H1 (cell line): ENCODE results near the gene TNFRSF11A. TPM values are rescaled to one million over a fixed set of nuclear protein-coding genes. Genes with fewer than 3 reads are reported as not detected.

ENCODE experiments used
- CTCF ChIA-PET: fragments of 300-600 bp; sonication (Branson Sonifier 250); formaldehyde crosslinking; loops from one replicate; lab custom pipeline; 2021; ENCODE audit not compliant: partially characterized antibody; lab: Charles Lee
- POLR2A ChIA-PET: fragments of 300-600 bp; sonication (Branson Sonifier 250); formaldehyde crosslinking; loops from one replicate; lab custom pipeline; 2021; ENCODE audit warnings: inconsistent platforms; ENCODE audit not compliant: partially characterized antibody; lab: Charles Lee
- DNase-seq, 2 experiments: peaks; one replicate each; pipeline versions ENCODE4 v3.0.0 to v3.0.0-alpha.2; 2010 to 2022; ENCODE audit warnings: low spot score in 2 of 2, low read depth in 1 of 2, mixed read lengths in 1 of 2
- FAIRE-seq: peaks from 2 replicates; lab custom pipeline; 2011; peaks lifted over from hg19 to GRCh38; lab: Jason Lieb, UNC
- H2AFZ ChIP-seq: 2 replicates; pipeline ENCODE4 v1.8.1; 2012; ENCODE audit warnings: low read length, inconsistent platforms
- H2AK5ac ChIP-seq: 2 replicates; pipeline ENCODE4 v1.6.1; 2013; ENCODE audit warnings: low read depth, low read length
- H2BK120ac ChIP-seq: replicated peaks from 2 replicates; pipeline ENCODE3; 2013; ENCODE audit warnings: low read depth, low read length, inconsistent platforms
- H2BK12ac ChIP-seq: 2 replicates; pipeline ENCODE4 v1.6.1; 2013; ENCODE audit warnings: low read depth, low read length
- H2BK15ac ChIP-seq: 2 replicates; pipeline ENCODE4 v1.6.1; 2013; ENCODE audit warnings: low read length
- H2BK20ac ChIP-seq: 2 replicates; pipeline ENCODE4 v1.6.1; 2013; ENCODE audit warnings: low read length
- H2BK5ac ChIP-seq: 2 replicates; pipeline ENCODE4 v1.6.1; 2013; ENCODE audit warnings: low read depth, low read length
- H3K14ac ChIP-seq: 2 replicates; pipeline ENCODE4 v1.6.1; 2013; ENCODE audit warnings: inconsistent platforms; ENCODE audit not compliant: insufficient read length
- H3K18ac ChIP-seq: 2 replicates; pipeline ENCODE4 v1.6.1; 2013; ENCODE audit warnings: low read length; ENCODE audit errors: extremely low read depth
- H3K23ac ChIP-seq: 2 replicates; pipeline ENCODE4 v1.6.1; 2013; ENCODE audit warnings: inconsistent platforms; ENCODE audit not compliant: insufficient read length
- H3K23me2 ChIP-seq: 2 replicates; pipeline ENCODE4 v1.6.1; 2013; ENCODE audit warnings: low read depth, low read length
- H3K27ac ChIP-seq: 2 replicates; pipeline ENCODE4 v1.6.1; 2011; ENCODE audit warnings: low read depth, low read length, inconsistent platforms
- H3K27me3 ChIP-seq, 4 experiments: replicated peaks in 1 of 4; 1 replicate in 1 of 4; 2 replicates in 3 of 4; pipeline versions ENCODE4 v1.6.1 to v1.8.1; 2011 to 2013; ENCODE audit warnings: low read length in 3 of 4, mild to moderate bottlenecking in 3 of 4, inconsistent platforms in 2 of 4, mixed read lengths in 2 of 4, moderate library complexity in 1 of 4; ENCODE audit not compliant: control insufficient read depth in 3 of 4, insufficient read depth in 3 of 4; ENCODE audit errors: extremely low read depth in 1 of 4
- H3K36me3 ChIP-seq, 4 experiments: 2 replicates each; pipeline versions ENCODE4 v1.6.1 to v1.8.1; 2011 to 2013; ENCODE audit warnings: mild to moderate bottlenecking in 4 of 4, low read length in 3 of 4, moderate library complexity in 2 of 4, control low read depth in 1 of 4, inconsistent platforms in 1 of 4; ENCODE audit not compliant: insufficient read depth in 4 of 4, control insufficient read depth in 2 of 4
- H3K4ac ChIP-seq: replicated peaks from 2 replicates; pipeline ENCODE3; 2013; ENCODE audit warnings: low read length, low read depth, mixed read lengths, inconsistent platforms; ENCODE audit not compliant: insufficient read length
- H3K4me1 ChIP-seq, 4 experiments: replicated peaks in 1 of 4; 1 replicate in 1 of 4; 2 replicates in 3 of 4; pipeline versions ENCODE4 v1.6.1 to v1.8.1; 2011 to 2013; ENCODE audit warnings: low read length in 3 of 4, inconsistent platforms in 2 of 4, mixed read lengths in 1 of 4; ENCODE audit not compliant: insufficient read depth in 4 of 4, control insufficient read depth in 3 of 4
- H3K4me2 ChIP-seq, 2 experiments: 2 replicates each; pipeline versions ENCODE4 v1.6.1 to v1.8.1; 2011 to 2013; ENCODE audit warnings: low read depth in 2 of 2, low read length in 2 of 2, control low read depth in 1 of 2, inconsistent platforms in 1 of 2, mild to moderate bottlenecking in 1 of 2; ENCODE audit not compliant: insufficient read depth in 1 of 2
- H3K4me3 ChIP-seq, 4 experiments: fragments of 200-600, 300-600 bp in 1 of 4; sonication (generic), shearing (Covaris generic), sonication (Bioruptor Twin) in 1 of 4; 2 replicates each; pipeline versions ENCODE4 v1.5.1 to v1.8.1; 2011 to 2016; ENCODE audit warnings: low read length in 4 of 4, low read depth in 3 of 4, control low read depth in 2 of 4, inconsistent platforms in 2 of 4, mild to moderate bottlenecking in 2 of 4, mixed read lengths in 1 of 4, moderate library complexity in 1 of 4; ENCODE audit not compliant: insufficient read depth in 2 of 4; ENCODE audit errors: extremely low read depth in 1 of 4
- H3K56ac ChIP-seq: replicated peaks from 2 replicates; pipeline ENCODE3; 2013; ENCODE audit warnings: low read depth, mild to moderate bottlenecking, mixed read lengths, low read length, inconsistent platforms; ENCODE audit not compliant: insufficient read length
- H3K79me1 ChIP-seq: 2 replicates; pipeline ENCODE4 v1.6.1; 2013; ENCODE audit warnings: low read depth, low read length, control low read depth
- H3K79me2 ChIP-seq, 2 experiments: 2 replicates each; pipeline versions ENCODE4 v1.6.1 to v1.8.1; 2012 to 2013; ENCODE audit warnings: low read length in 2 of 2, mild to moderate bottlenecking in 2 of 2, inconsistent platforms in 1 of 2; ENCODE audit not compliant: insufficient read depth in 2 of 2, control insufficient read depth in 1 of 2
- H3K9ac ChIP-seq, 4 experiments: replicated peaks in 1 of 4; 1 replicate in 1 of 4; 2 replicates in 3 of 4; pipeline versions ENCODE4 v1.6.1 to v1.8.1; 2011 to 2013; ENCODE audit warnings: low read depth in 3 of 4, low read length in 3 of 4, control low read depth in 2 of 4, mild to moderate bottlenecking in 2 of 4, moderate library complexity in 2 of 4, inconsistent platforms in 1 of 4; ENCODE audit errors: extremely low read depth in 1 of 4
- H3K9me3 ChIP-seq, 2 experiments: 2 replicates each; pipeline versions ENCODE4 v1.6.1 to v1.8.1; 2012 to 2013; ENCODE audit warnings: mild to moderate bottlenecking in 2 of 2, moderate library complexity in 2 of 2, control low read depth in 1 of 2, inconsistent platforms in 1 of 2, low read depth in 1 of 2, low read length in 1 of 2, mixed read lengths in 1 of 2; ENCODE audit not compliant: insufficient read depth in 2 of 2
- H4K20me1 ChIP-seq, 2 experiments: replicated peaks in 1 of 2; 2 replicates each; pipeline versions ENCODE3 to v1.8.1; 2011 to 2013; ENCODE audit warnings: inconsistent platforms in 2 of 2, low read length in 2 of 2, mild to moderate bottlenecking in 1 of 2; ENCODE audit not compliant: insufficient read depth in 2 of 2, control insufficient read depth in 1 of 2
- H4K5ac ChIP-seq: 2 replicates; pipeline ENCODE4 v1.6.1; 2013; ENCODE audit warnings: low read length, low read depth, mixed read lengths, inconsistent platforms; ENCODE audit not compliant: insufficient read length
- H4K8ac ChIP-seq: 2 replicates; pipeline ENCODE4 v1.8.0; 2013; ENCODE audit warnings: mild to moderate bottlenecking, moderate library complexity, low read length, inconsistent platforms; ENCODE audit not compliant: insufficient read depth; ENCODE audit errors: extremely low read depth
- H4K91ac ChIP-seq: replicated peaks from 2 replicates; pipeline ENCODE3; 2013; ENCODE audit warnings: low read length, mixed read lengths, inconsistent platforms; ENCODE audit not compliant: insufficient read length
- CREB1 ChIP-seq: IDR thresholded peaks from 2 replicates; pipeline ENCODE4 v1.6.1; 2012; ENCODE audit warnings: inconsistent platforms
- CTBP2 ChIP-seq: IDR thresholded peaks from 2 replicates; pipeline ENCODE4 v1.7.0; 2011; ENCODE audit warnings: borderline replicate concordance, mild to moderate bottlenecking, moderate library complexity, mixed read lengths, low read length; ENCODE audit not compliant: insufficient read depth, insufficient read length
- EZH2 ChIP-seq: fragments of 200-600 bp; sonication (generic); IDR thresholded peaks from 2 replicates; pipeline ENCODE4 v1.7.1; 2012; ENCODE audit warnings: low read depth, mild to moderate bottlenecking, moderate library complexity, low read length, inconsistent platforms; ENCODE audit not compliant: severe bottlenecking
- FOSL1 ChIP-seq: IDR thresholded peaks from 2 replicates; pipeline ENCODE4 v1.6.1; 2011; ENCODE audit warnings: mild to moderate bottlenecking, low read depth, low read length, moderate library complexity; ENCODE audit not compliant: insufficient read depth
- MAFK ChIP-seq: IDR thresholded peaks from 2 replicates; pipeline ENCODE4 v1.6.1; 2012; ENCODE audit warnings: low read depth, mild to moderate bottlenecking, improper control_type of control experiment, low read length
- NRF1 ChIP-seq: IDR thresholded peaks from 2 replicates; pipeline ENCODE4 v1.6.1; 2011; ENCODE audit warnings: mild to moderate bottlenecking, low read depth, low read length, improper control_type of control experiment
- RBBP5 ChIP-seq: IDR thresholded peaks from 2 replicates; pipeline ENCODE4 v1.7.1; 2012; ENCODE audit warnings: low read depth, mild to moderate bottlenecking, inconsistent platforms, low read length, moderate library complexity, borderline replicate concordance
- SIN3A ChIP-seq, 2 experiments: IDR thresholded peaks in 1 of 2; conservative IDR thresholded peaks in 1 of 2; 2 replicates each; pipeline ENCODE4 v1.6.1; 2011 to 2012; ENCODE audit warnings: low read length in 2 of 2, improper control_type of control experiment in 1 of 2, low read depth in 1 of 2, mild to moderate bottlenecking in 1 of 2
- SIX5 ChIP-seq: IDR thresholded peaks from 2 replicates; pipeline ENCODE4 v1.6.1; 2011; ENCODE audit warnings: mild to moderate bottlenecking, low read depth, low read length
- SP1 ChIP-seq: IDR thresholded peaks from 2 replicates; pipeline ENCODE4 v1.6.1; 2011; ENCODE audit warnings: low read depth, low read length
- SRF ChIP-seq: IDR thresholded peaks from 2 replicates; pipeline ENCODE4 v1.6.1; 2011; ENCODE audit warnings: mild to moderate bottlenecking, low read depth, low read length, moderate library complexity
- WGBS, 2 experiments: shearing (Covaris generic) in 1 of 2; methylation state at CpG; one replicate each; pipeline versions ENCODE4 v1.1.6 to v1.1.7; 2013 to 2015; ENCODE audit warnings: low lambda C conversion rate in 2 of 2, mixed read lengths in 2 of 2, inconsistent platforms in 1 of 2, low coverage in 1 of 2, missing lambda C conversion rate in 1 of 2; ENCODE audit not compliant: insufficient replicate concordance in 2 of 2, insufficient coverage in 1 of 2, insufficient read length in 1 of 2; ENCODE audit errors: extremely low coverage in 1 of 2, missing lambda C conversion rate in 1 of 2; 5-methylcytosine and 5-hydroxymethylcytosine counted together
- polyA plus RNA-seq, 7 experiments: library from polyadenylated mRNA; depleted of rRNA in 3 of 7; stranded (reverse) in 5 of 7; unstranded in 2 of 7; fragments of >200 nt in 5 of 7; fragments of 200-250 nt in 2 of 7; gene quantifications; 1 replicate in 5 of 7; 2 replicates in 1 of 7; 4 replicates in 1 of 7; pipeline versions ENCODE4 v1.2.1 to v1.2.3, GENCODE V29; 2011 to 2013; ENCODE audit warnings: missing spikeins in 2 of 7, mixed read lengths in 2 of 7
- total RNA-seq: library from RNA; stranded (reverse); fragmentation: NEBNext Ultra II Directional; extraction: Animal tissue kit (Norgen Biotek cat#: 25700); gene quantifications from 2 replicates; pipeline ENCODE4 v1.2.1, GENCODE V29; 2021

The TNFRSF11A gene
- total and polyA plus RNA-seq, 2 of the 8 experiments (the other 6 are each of a cell fraction or from before 2014, with no cell fraction given), result 8.7 to 10.6 TPM

- Histone ChIP-seq H4K5ac (no peak overlapping the region), H3K18ac (no peak overlapping the region), H2BK5ac (no peak overlapping the region), H2BK12ac (no peak overlapping the region), H4K20me1 (no peaks in the 10 kb centered on the region), H3K27ac (no peak overlapping the region), H2BK15ac (no peak overlapping the region), H3K14ac (no peak overlapping the region), H3K23ac (no peak overlapping the region), H3K9me3 (no peaks in the 10 kb centered on the region; a peak in 1 of 4 replicates), H2BK120ac (no peak overlapping the region), H4K91ac (no peak overlapping the region), H2BK20ac (no peak overlapping the region), H3K9ac (no peak overlapping the region), H3K79me2 (no peaks in the 10 kb centered on the region), H3K23me2 (no peaks in the 10 kb centered on the region), H2AK5ac (no peak overlapping the region), H3K4me2 (no peak overlapping the region), H3K4me3 (no peak overlapping the region), H3K36me3 (no peaks in the 10 kb centered on the region), H3K79me1 (no peaks in the 10 kb centered on the region), H3K27me3 (no peaks in the 10 kb centered on the region), H4K8ac (no peak overlapping the region), H3K56ac (no peak overlapping the region), H3K4me1 (peaks cover 0 to 4% (median 0%) of the 10 kb centered on the region in 4 experiments; a peak in 1 of 7 replicates), H2AFZ (no peak overlapping the region), H3K4ac (no peak overlapping the region)
- FAIRE-seq (no peak), DNase-seq (no peak)
- CTCF ChIA-PET, result interaction anchor here (0.6 to 2.9 kb wide), 2 partner anchors 23 to 186 kb away, joined by 3 to 10 read pairs; no protein-coding TSS in a partner anchor
- POLR2A ChIA-PET, result interaction anchor here (2.2 kb wide), 1 partner anchor 9 kb away, joined by 5 read pairs; no protein-coding TSS in a partner anchor
- 88% methylated on average over 4 of the region's 4 CpGs; no CpG with 5 or more reads in 1 of the 2 experiments for WGBS, 2 experiments
- TF ChIP-seq SRF (no peak), CTBP2 (no peak), FOSL1 (no peak), SIN3A (conservative IDR thresholded peaks at IDR 0.05 in 1 of 2, IDR thresholded peaks at IDR 0.05 in 1 of 2; ENCODE audit: low read depth in 1 of 2, low read length in 2 of 2) (no peak), CREB1 (no peak), RBBP5 (no peak), SIX5 (no peak), NRF1 (no peak), EZH2 (no peak), SP1 (no peak), MAFK (no peak)
Measured at GRCh38 chr18:62434798-62435197, 109.7 kb downstream of the TNFRSF11A start.
